Myocyte (in vitro differentiated cells): Measurements from ENCODE around the gene ATP2C1. TPM values are rescaled to one million over a fixed set of nuclear protein-coding genes. Genes with fewer than 3 reads are reported as not detected.
"Not testable (repeated sequence)": the region's sequence is repeated elsewhere in the genome, so short reads cannot be mapped to it uniquely, and the experiment has no call there.

ENCODE experiments used
- DNase-seq: peaks from one replicate; pipeline ENCODE4 v3.0.0-alpha.2; 2012; ENCODE audit warnings: low read depth
- total RNA-seq: library from RNA; depleted of rRNA; stranded (reverse); fragments of >200 nt; gene quantifications from 2 replicates; pipeline ENCODE4 v1.2.3, GENCODE V29; 2014

The ATP2C1 gene
- total RNA-seq, 1 donor from 2014 or later, result 50.0 TPM

- DNase-seq, result no peak
These were observed 40.7 kb downstream of the ATP2C1 start for GRCh38 chr3:130934442-130935089.

GRCh38 chr3:130935761-130936492, 42.0 kb downstream of the ATP2C1 start:
- DNase-seq, result no peak

- peak; percentile 17 for DNase-seq
These were observed 45.9 kb downstream of the ATP2C1 start for GRCh38 chr3:130939753-130940152.

- no peak for DNase-seq
These were observed 47.9 kb downstream of the ATP2C1 start for GRCh38 chr3:130941793-130942192.

GRCh38 chr3:130946882-130947281, 53.0 kb downstream of the ATP2C1 start:
- DNase-seq, result no peak

GRCh38 chr3:130948001-130948773, 54.3 kb downstream of the ATP2C1 start:
- no peak for DNase-seq

- DNase-seq, result no peak
These were observed 55.0 kb downstream of the ATP2C1 start for GRCh38 chr3:130948929-130949328.

- no peak for DNase-seq
These were observed 56.2 kb downstream of the ATP2C1 start for GRCh38 chr3:130950124-130950523.

GRCh38 chr3:130950641-130951040, 56.8 kb downstream of the ATP2C1 start:
- DNase-seq, result peak; percentile 9

GRCh38 chr3:130955481-130955880, 61.6 kb downstream of the ATP2C1 start:
- DNase-seq, result no peak

GRCh38 chr3:130956281-130956680, 62.4 kb downstream of the ATP2C1 start:
- no peak for DNase-seq

GRCh38 chr3:130956721-130957120, 62.8 kb downstream of the ATP2C1 start:
- DNase-seq, result no peak

GRCh38 chr3:130960139-130960795, 66.4 kb downstream of the ATP2C1 start:
- no peak for DNase-seq

- no peak for DNase-seq
These were observed 67.6 kb downstream of the ATP2C1 start for GRCh38 chr3:130961458-130961857.

GRCh38 chr3:130963444-130963843, 69.6 kb downstream of the ATP2C1 start:
- no peak for DNase-seq

- peak; percentile 5 for DNase-seq
These were observed 70.0 kb downstream of the ATP2C1 start for GRCh38 chr3:130963878-130964277.

- DNase-seq, result no peak
These were observed 73.4 kb downstream of the ATP2C1 start for GRCh38 chr3:130967281-130967680.

- no peak for DNase-seq
These were observed 74.3 kb downstream of the ATP2C1 start for GRCh38 chr3:130968221-130968620.

- DNase-seq, result no peak
These were observed 75.7 kb downstream of the ATP2C1 start for GRCh38 chr3:130969621-130970020.

GRCh38 chr3:130971208-130971607, 77.3 kb downstream of the ATP2C1 start:
- no peak for DNase-seq

GRCh38 chr3:130972592-130972991, 78.7 kb downstream of the ATP2C1 start:
- not testable (repeated sequence) for DNase-seq

- DNase-seq, result no peak
These were observed 79.5 kb downstream of the ATP2C1 start for GRCh38 chr3:130973406-130973805.
